ENCODE data around the gene KLHL34.

- TF ChIP-seq CTCF (IDR thresholded peaks at IDR 0.05) = no peak
- TF ChIP-seq POLR2A (IDR thresholded peaks at IDR 0.05) = no peak
Observed at GRCh38 chrX:21662761-21663160, 4.6 kb upstream of the KLHL34 start.
